SK-N-SH (cell line): ENCODE results near the gene MED29. TPM values are rescaled to one million over a fixed set of nuclear protein-coding genes. Genes with fewer than 3 reads are reported as not detected.

Source experiments
- CTCF ChIA-PET: fragments of 300-600, 350-600 bp; formaldehyde crosslinking; extraction: SDS; loops from one replicate; lab custom pipeline; 2021; lab: Yijun Ruan, JAX
- POLR2A ChIA-PET: fragments of 350-600 bp; sonication (Branson Sonifier 250); formaldehyde crosslinking; extraction: SDS; loops from one replicate; lab custom pipeline; 2020; ENCODE audit warnings: antibody characterized with exemption, inconsistent platforms; lab: Yijun Ruan, JAX
- DNase-seq: peaks from one replicate; pipeline ENCODE4 v3.0.0; 2012
- H2AFZ ChIP-seq: fragments of 200-600 bp; sonication (generic); 2 replicates; pipeline ENCODE4 v1.8.1; 2016; ENCODE audit warnings: antibody characterized with exemption, mild to moderate bottlenecking, low read depth
- H3F3A ChIP-seq: fragments of 200-600 bp; sonication (generic); replicated peaks from 2 replicates; pipeline ENCODE3; 2016; ENCODE audit warnings: antibody characterized with exemption, mild to moderate bottlenecking; ENCODE audit not compliant: insufficient read depth
- H3K27ac ChIP-seq, 2 experiments: fragments of 200-500 bp in 1 of 2; fragments of 200-600 bp in 1 of 2; sonication (Bioruptor generic) in 1 of 2; sonication (generic), shearing (Covaris generic) in 1 of 2; 2 replicates each; pipeline versions ENCODE4 v1.5.1 to v1.6.1; 2014 to 2016; ENCODE audit warnings: low read depth in 2 of 2, inconsistent platforms in 1 of 2, low read length in 1 of 2, mild to moderate bottlenecking in 1 of 2, mixed read lengths in 1 of 2
- H3K27me3 ChIP-seq: fragments of 200-600 bp; sonication (generic), shearing (Covaris generic); 2 replicates; pipeline ENCODE4 v1.6.1; 2016; ENCODE audit warnings: mixed run types; ENCODE audit not compliant: insufficient read depth
- H3K36me3 ChIP-seq, 2 experiments: fragments of 200-500 bp in 1 of 2; fragments of 200-600 bp in 1 of 2; sonication (Bioruptor generic) in 1 of 2; sonication (generic) in 1 of 2; replicated peaks in 1 of 2; 2 replicates each; pipeline versions ENCODE3 to v1.5.1; 2014 to 2016; ENCODE audit warnings: low read length in 1 of 2, mild to moderate bottlenecking in 1 of 2; ENCODE audit not compliant: insufficient read depth in 2 of 2, control insufficient read depth in 1 of 2
- H3K4me1 ChIP-seq, 2 experiments: fragments of 200-500 bp in 1 of 2; fragments of 200-600 bp in 1 of 2; sonication (Bioruptor generic) in 1 of 2; sonication (generic), shearing (Covaris generic) in 1 of 2; 2 replicates each; pipeline versions ENCODE4 v1.5.1 to v1.6.1; 2014 to 2016; ENCODE audit warnings: low read depth in 1 of 2, low read length in 1 of 2, mixed run types in 1 of 2; ENCODE audit not compliant: insufficient read depth in 2 of 2, control insufficient read depth in 1 of 2
- H3K4me2 ChIP-seq: fragments of 200-600 bp; sonication (generic), shearing (Covaris generic); 2 replicates; pipeline ENCODE4 v1.6.1; 2017; ENCODE audit warnings: mixed run types
- H3K4me3 ChIP-seq, 2 experiments: fragments of 200-500 bp in 1 of 2; fragments of 200-600 bp in 1 of 2; sonication (Bioruptor generic) in 1 of 2; sonication (generic), shearing (Covaris generic) in 1 of 2; 2 replicates each; pipeline versions ENCODE4 v1.5.1 to v1.8.1; 2014 to 2016; ENCODE audit warnings: low read depth in 2 of 2, inconsistent platforms in 1 of 2, low read length in 1 of 2, mild to moderate bottlenecking in 1 of 2, mixed read lengths in 1 of 2, moderate library complexity in 1 of 2
- H3K79me2 ChIP-seq: fragments of 200-600 bp; sonication (generic); 2 replicates; pipeline ENCODE4 v1.8.1; 2017; ENCODE audit warnings: mild to moderate bottlenecking; ENCODE audit not compliant: insufficient read depth
- H3K9ac ChIP-seq: fragments of 200-600 bp; sonication (generic); 2 replicates; pipeline ENCODE4 v1.6.1; 2017; ENCODE audit warnings: mixed run types
- H3K9me2 ChIP-seq: fragments of 200-600 bp; sonication (generic); 2 replicates; pipeline ENCODE4 v1.6.1; 2017; ENCODE audit warnings: mixed run types
- H3K9me3 ChIP-seq: fragments of 200-600 bp; sonication (generic); 2 replicates; pipeline ENCODE4 v1.6.1; 2017; ENCODE audit warnings: mixed run types, mild to moderate bottlenecking, moderate library complexity
- H4K20me1 ChIP-seq: fragments of 200-600 bp; sonication (generic); 2 replicates; pipeline ENCODE4 v1.6.1; 2017; ENCODE audit warnings: mild to moderate bottlenecking, mixed run types; ENCODE audit not compliant: insufficient read depth
- CTCF ChIP-seq: fragments of 200-600 bp; sonication (generic); IDR thresholded peaks from 2 replicates; pipeline ENCODE4 v1.6.1; 2017; ENCODE audit warnings: antibody characterized with exemption, mild to moderate bottlenecking, moderate library complexity
- ELF1 ChIP-seq: IDR thresholded peaks from 2 replicates; pipeline ENCODE4 v1.4.0; 2012
- EZH2phosphoT487 ChIP-seq: fragments of 200-600 bp; sonication (generic); IDR thresholded peaks from 2 replicates; pipeline ENCODE4 v1.6.1; 2017; ENCODE audit warnings: low read depth, mixed run types, mild to moderate bottlenecking, antibody characterized with exemption, moderate library complexity, borderline replicate concordance
- FOSL2 ChIP-seq: IDR thresholded peaks from 2 replicates; pipeline ENCODE4 v1.4.0; 2012; ENCODE audit warnings: low read depth, mild to moderate bottlenecking, moderate library complexity, borderline replicate concordance
- FOXM1 ChIP-seq: IDR thresholded peaks from 2 replicates; pipeline ENCODE4 v1.4.0; 2012; ENCODE audit warnings: low read depth, mild to moderate bottlenecking
- GABPA ChIP-seq: IDR thresholded peaks from 2 replicates; pipeline ENCODE4 v1.4.0; 2012; ENCODE audit warnings: low read depth, mild to moderate bottlenecking
- GATA2 ChIP-seq: sonication (generic); formaldehyde crosslinking; IDR thresholded peaks from 2 replicates; pipeline ENCODE4 v1.5.0; 2020; ENCODE audit warnings: mild to moderate bottlenecking, missing genetic modification reagents
- JUND ChIP-seq: IDR thresholded peaks from 2 replicates; pipeline ENCODE4 v1.4.0; 2012
- MEF2A ChIP-seq: IDR thresholded peaks from 2 replicates; pipeline ENCODE4 v1.4.0; 2012; ENCODE audit warnings: low read depth, borderline replicate concordance
- MXI1 ChIP-seq: IDR thresholded peaks from 2 replicates; pipeline ENCODE4 v1.6.1; 2012; ENCODE audit warnings: mild to moderate bottlenecking, low read depth, low read length, improper control_type of control experiment
- NFIC ChIP-seq: IDR thresholded peaks from 2 replicates; pipeline ENCODE4 v1.4.0; 2012; ENCODE audit warnings: borderline replicate concordance
- PBX3 ChIP-seq: IDR thresholded peaks from 2 replicates; pipeline ENCODE4; 2012
- POLR2AphosphoS5 ChIP-seq: IDR thresholded peaks from 2 replicates; pipeline ENCODE4 v1.6.1; 2012; ENCODE audit warnings: low read depth, low read length
- RAD21 ChIP-seq: IDR thresholded peaks from 2 replicates; pipeline ENCODE4 v1.6.1; 2012; ENCODE audit warnings: mild to moderate bottlenecking, low read length
- REST ChIP-seq: IDR thresholded peaks from 2 replicates; pipeline ENCODE4 v1.6.1; 2012; ENCODE audit warnings: mild to moderate bottlenecking, low read depth, low read length, moderate library complexity
- RXRA ChIP-seq: IDR thresholded peaks from 2 replicates; pipeline ENCODE4 v1.4.0; 2012; ENCODE audit warnings: low read depth, mild to moderate bottlenecking, borderline replicate concordance
- SIN3A ChIP-seq: IDR thresholded peaks from 2 replicates; pipeline ENCODE4 v1.6.1; 2012; ENCODE audit warnings: low read depth, mild to moderate bottlenecking, low read length, moderate library complexity, borderline replicate concordance
- SMC3 ChIP-seq: IDR thresholded peaks from 2 replicates; pipeline ENCODE4 v1.6.1; 2012; ENCODE audit warnings: low read depth, low read length, improper control_type of control experiment
- TCF12 ChIP-seq: IDR thresholded peaks from 2 replicates; pipeline ENCODE4 v1.4.0; 2012
- TEAD4 ChIP-seq: IDR thresholded peaks from 2 replicates; pipeline ENCODE4 v1.4.0; 2012; ENCODE audit warnings: mild to moderate bottlenecking, borderline replicate concordance; ENCODE audit not compliant: insufficient read depth
- USF2 ChIP-seq: fragments of 150-350 bp; IDR thresholded peaks from 2 replicates; pipeline ENCODE4 v1.6.1; 2017; ENCODE audit warnings: antibody characterized with exemption, low read length, low read depth, borderline replicate concordance
- YY1 ChIP-seq: IDR thresholded peaks from 2 replicates; pipeline ENCODE4 v1.4.0; 2012; ENCODE audit warnings: low read depth, mild to moderate bottlenecking
- ZBTB33 ChIP-seq: IDR thresholded peaks from 2 replicates; pipeline ENCODE4 v1.4.0; 2012; ENCODE audit warnings: low read depth, borderline replicate concordance
- WGBS: methylation state at CpG from one replicate; pipeline ENCODE4 v1.1.6; 2017; ENCODE audit warnings: low lambda C conversion rate; 5-methylcytosine and 5-hydroxymethylcytosine counted together
- polyA plus RNA-seq, 3 experiments: library from polyadenylated mRNA; depleted of rRNA; stranded (reverse); fragments of >200 nt; gene quantifications; 2 replicates each; pipeline ENCODE4 v1.2.3, GENCODE V29; 2012

The MED29 gene
- 32.0 and 33.1 TPM in 2 replicates for polyA plus RNA-seq (2012; rRNA removed)
- 23.5 and 29.6 TPM in 2 replicates for polyA plus RNA-seq (2012; cell fraction: cytosol; rRNA removed)
- polyA plus RNA-seq (2012; cell fraction: nucleus; rRNA removed) = 21.0 and 21.9 TPM in 2 replicates

- no peaks in the 10 kb centered on the region for H3K9me3 ChIP-seq
- CTCF ChIA-PET = interaction anchor here (0.7 to 4.7 kb wide), 5 partner anchors 11 to 269 kb away, joined by 3 to 53 read pairs (median 5); partner anchors contain the start of genes PLEKHG2 and RPS16
- peak; percentile 97 for DNase-seq
- H3K9ac ChIP-seq = peak within 1 kb of the TSS; percentile 98
- H3F3A ChIP-seq = peaks cover 3% of the 10 kb centered on the region
- H3K79me2 ChIP-seq = peaks cover 54% of the 10 kb centered on the region
- no peaks in the 10 kb centered on the region for H4K20me1 ChIP-seq
- H3K9me2 ChIP-seq = no peaks in the 10 kb centered on the region
- under 1% methylated on average over 37 of the region's 60 CpGs for WGBS
- peak within 1 kb of the TSS; percentile 98 for H2AFZ ChIP-seq
- POLR2A ChIA-PET = interaction anchor here (0.7 to 2.1 kb wide), 9 partner anchors 8 to 142 kb away, joined by 3 to 18 read pairs (median 4); partner anchors contain the start of genes EID2B, RPS16 and ZFP36
- H3K4me2 ChIP-seq = peak within 1 kb of the TSS; percentile 82
- H3K27ac ChIP-seq = peak within 1 kb of the TSS; percentile 86 to 97
- peaks cover 25 to 41% of the 10 kb centered on the region in 2 experiments for H3K36me3 ChIP-seq
- H3K27me3 ChIP-seq = no peaks in the 10 kb centered on the region
- peak within 1 kb of the TSS; percentile 96 to 98 for H3K4me3 ChIP-seq
- peaks cover 5 to 17% of the 10 kb centered on the region in 2 experiments; a peak in 2 of 4 replicates for H3K4me1 ChIP-seq
- TF ChIP-seq RAD21 (no peak), JUND (no peak), POLR2AphosphoS5 (peak; percentile 99), USF2 (no peak), CTCF (no peak), NFIC (no peak), FOSL2 (no peak), TCF12 (no peak), YY1 (peak; percentile 88; the same call in 1 of the 2 replicates), MXI1 (peak; percentile 39), ELF1 (0 out of 2 replicates have a peak, but pooled peaks have one; percentile 20), TEAD4 (no peak), PBX3 (peak; percentile 99), SIN3A (no peak), EZH2phosphoT487 (no peak), REST (no peak), ZBTB33 (no peak), RXRA (no peak), GATA2 (CRISPR knock-in tag) (no peak), GABPA (peak; percentile 79), FOXM1 (no peak; the same call in 1 of the 2 replicates), SMC3 (no peak; the same call in 1 of the 2 replicates), MEF2A (no peak)
These were observed at the start of gene MED29, which contains the start of gene PAF1 for GRCh38 chr19:39390751-39391437. Gene MED29 (plus strand): TSS chr19:39391378. CDS start chr19:39391423, 45 bp downstream. Gene PAF1 (minus strand): TSS chr19:39391106. CDS start chr19:39390864, 242 bp downstream.
